HCT116 (cell line): ENCODE measurements around the gene MYPN. TPM values are rescaled to one million over a fixed set of nuclear protein-coding genes. Genes with fewer than 3 reads are reported as not detected.
"Not testable (repeated sequence)": the region's sequence is repeated elsewhere in the genome, so short reads cannot be mapped to it uniquely, and the experiment has no call there.

Experiments used
- ATAC-seq: fragments of 200-7000 bp; cut with Tn5 transposase; 2 replicates; pipeline ENCODE4 v1.9.1; 2020; ENCODE audit warnings: mild to moderate bottlenecking, moderate library complexity
- BruUV-seq: library from RNA; stranded (reverse); fragments of 400-500 nt; replicated peaks from 2 replicates; lab custom pipeline; 2021; lab: Mats Ljungman, UMichigan
- CTCF ChIA-PET: fragments of 300-600 bp; sonication (Branson Sonifier 250); formaldehyde crosslinking; loops from one replicate; lab custom pipeline; 2021; ENCODE audit warnings: antibody characterized with exemption; lab: Charles Lee
- POLR2A ChIA-PET: fragments of 300-600, 350-600 bp; sonication (Branson Sonifier 250); formaldehyde crosslinking; loops from one replicate; lab custom pipeline; 2021; ENCODE audit warnings: antibody characterized with exemption; lab: Charles Lee
- RAD21 ChIA-PET, 2 experiments: fragments of 300-600 bp; sonication (Branson Sonifier 250); formaldehyde crosslinking; loops; one replicate each; lab custom pipeline; 2023; ENCODE audit warnings: low total read pairs in 2 of 2; ENCODE audit not compliant: uncharacterized antibody in 2 of 2, unreplicated experiment in 2 of 2, low non-redundant PET in 1 of 2; lab: Charles Lee
- DNase-seq: peaks from one replicate; pipeline ENCODE4 v3.0.0-alpha.2; 2010; ENCODE audit warnings: low read depth, low spot score
- H2AFZ ChIP-seq: fragments of 200-600 bp; shearing (Covaris generic), sonication (generic); 2 replicates; pipeline ENCODE4 v1.6.1; 2017; ENCODE audit warnings: low read depth, mixed run types, mixed read lengths, antibody characterized with exemption, low read length; ENCODE audit not compliant: poor library complexity, severe bottlenecking
- H3K27ac ChIP-seq: 2 replicates; pipeline ENCODE4 v1.5.1; 2012; ENCODE audit warnings: low read depth, low read length
- H3K27me3 ChIP-seq: fragments of 200-600 bp; sonication (generic); 2 replicates; pipeline ENCODE4 v1.6.1; 2016; ENCODE audit warnings: mixed run types, low read length, mixed read lengths; ENCODE audit not compliant: insufficient read depth
- H3K36me3 ChIP-seq, 2 experiments: fragments of 200-500 bp in 1 of 2; fragments of 200-600 bp in 1 of 2; sonication (Bioruptor generic) in 1 of 2; sonication (generic) in 1 of 2; 2 replicates each; pipeline versions ENCODE4 v1.5.1 to v1.6.1; 2014 to 2016; ENCODE audit warnings: low read length in 2 of 2, inconsistent platforms in 1 of 2, mixed read lengths in 1 of 2, mixed run types in 1 of 2; ENCODE audit not compliant: insufficient read depth in 2 of 2, control insufficient read depth in 1 of 2
- H3K4me1 ChIP-seq, 2 experiments: fragments of 200-600 bp in 1 of 2; sonication (generic) in 1 of 2; 2 replicates each; pipeline versions ENCODE4 v1.5.1 to v1.6.1; 2012 to 2017; ENCODE audit warnings: low read length in 2 of 2, inconsistent platforms in 1 of 2, mild to moderate bottlenecking in 1 of 2, mixed read lengths in 1 of 2, mixed run types in 1 of 2, moderate library complexity in 1 of 2; ENCODE audit not compliant: insufficient read depth in 2 of 2, control insufficient read depth in 1 of 2
- H3K4me2 ChIP-seq: fragments of 200-600 bp; sonication (generic); 2 replicates; pipeline ENCODE4 v1.6.1; 2017; ENCODE audit warnings: mixed run types, low read length, mixed read lengths
- H3K4me3 ChIP-seq, 2 experiments: fragments of 200-600 bp in 1 of 2; sonication (generic) in 1 of 2; replicated peaks in 1 of 2; 2 replicates each; pipeline ENCODE4 v1.5.1; 2011 to 2016; ENCODE audit warnings: low read length in 2 of 2, control low read depth in 1 of 2, low read depth in 1 of 2, mild to moderate bottlenecking in 1 of 2, mixed read lengths in 1 of 2, mixed run types in 1 of 2
- H3K79me2 ChIP-seq: fragments of 200-600 bp; sonication (generic); 2 replicates; pipeline ENCODE4 v1.6.1; 2017; ENCODE audit warnings: mild to moderate bottlenecking, mixed run types, low read length, moderate library complexity, mixed read lengths; ENCODE audit not compliant: insufficient read depth
- H3K9ac ChIP-seq: fragments of 200-600 bp; sonication (generic); 2 replicates; pipeline ENCODE4 v1.6.1; 2016; ENCODE audit warnings: low read length, mixed read lengths
- H3K9me2 ChIP-seq: fragments of 200-600 bp; sonication (generic), shearing (Covaris generic); 2 replicates; pipeline ENCODE4 v1.6.1; 2017; ENCODE audit warnings: mixed run types, mild to moderate bottlenecking, moderate library complexity; ENCODE audit not compliant: insufficient read depth
- H3K9me3 ChIP-seq, 2 experiments: fragments of 200-500 bp in 1 of 2; fragments of 200-600 bp in 1 of 2; sonication (Bioruptor generic) in 1 of 2; sonication (generic) in 1 of 2; 2 replicates each; pipeline ENCODE4 v1.6.1; 2014 to 2017; ENCODE audit warnings: low read length in 2 of 2, mixed read lengths in 2 of 2, inconsistent platforms in 1 of 2, low read depth in 1 of 2, mild to moderate bottlenecking in 1 of 2, mixed run types in 1 of 2, moderate library complexity in 1 of 2; ENCODE audit not compliant: control insufficient read depth in 1 of 2, insufficient read depth in 1 of 2
- H4K20me1 ChIP-seq: fragments of 200-600 bp; sonication (generic), shearing (Covaris generic); 2 replicates; pipeline ENCODE4 v1.6.1; 2017; ENCODE audit warnings: mixed run types, mild to moderate bottlenecking, moderate library complexity; ENCODE audit not compliant: insufficient read depth
- CEBPB ChIP-seq: IDR thresholded peaks from 2 replicates; pipeline ENCODE4 v1.6.1; 2012; ENCODE audit warnings: low read depth
- CTCF ChIP-seq, 3 experiments: fragments of 200-600 bp in 1 of 3; sonication (generic) in 1 of 3; IDR thresholded peaks in 2 of 3; conservative IDR thresholded peaks in 1 of 3; 2 replicates each; pipeline ENCODE4 v1.5.1; 2012 to 2017; ENCODE audit warnings: low read depth in 2 of 3, low read length in 2 of 3, antibody characterized with exemption in 1 of 3, borderline replicate concordance in 1 of 3, control low read depth in 1 of 3, mild to moderate bottlenecking in 1 of 3, mixed read lengths in 1 of 3, mixed run types in 1 of 3, moderate library complexity in 1 of 3; ENCODE audit not compliant: insufficient read depth in 1 of 3
- EZH2 ChIP-seq: fragments of 200-600 bp; sonication (generic); IDR thresholded peaks from 2 replicates; pipeline ENCODE4 v1.6.1; 2017; ENCODE audit warnings: antibody characterized with exemption, mixed run types
- EZH2phosphoT487 ChIP-seq: fragments of 200-600 bp; IDR thresholded peaks from 2 replicates; pipeline ENCODE4 v1.6.1; 2018; ENCODE audit warnings: antibody characterized with exemption, borderline replicate concordance
- FOSL1 ChIP-seq: IDR thresholded peaks from 2 replicates; pipeline ENCODE4 v1.6.1; 2012; ENCODE audit warnings: low read depth
- POLR2A ChIP-seq: IDR thresholded peaks from 2 replicates; pipeline ENCODE4 v1.7.0; 2011; ENCODE audit warnings: borderline replicate concordance; ENCODE audit not compliant: insufficient read depth, insufficient read length; ENCODE audit errors: extremely low read depth
- POLR2AphosphoS5 ChIP-seq: IDR thresholded peaks from 2 replicates; pipeline ENCODE4 v1.6.1; 2011; ENCODE audit warnings: mild to moderate bottlenecking, low read depth, low read length, moderate library complexity
- REST ChIP-seq: IDR thresholded peaks from 2 replicates; pipeline ENCODE4 v1.6.1; 2012; ENCODE audit warnings: low read depth
- SP1 ChIP-seq: IDR thresholded peaks from 2 replicates; pipeline ENCODE4 v1.6.1; 2012; ENCODE audit warnings: low read depth
- SRF ChIP-seq: IDR thresholded peaks from 2 replicates; pipeline ENCODE4 v1.6.1; 2012; ENCODE audit warnings: low read depth
- YY1 ChIP-seq: IDR thresholded peaks from 2 replicates; pipeline ENCODE4 v1.6.1; 2011; ENCODE audit warnings: low read length, low read depth, moderate library complexity, mild to moderate bottlenecking; ENCODE audit not compliant: insufficient replicate concordance; ENCODE audit errors: extremely low read depth
- ZFX ChIP-seq: fragments of 450-650 bp; IDR thresholded peaks from 2 replicates; pipeline ENCODE4 v1.6.1; 2017
- ZNF274 ChIP-seq: fragments of 200-500 bp; sonication (Bioruptor generic); IDR thresholded peaks from 2 replicates; pipeline ENCODE4 v1.6.1; 2014; ENCODE audit warnings: mild to moderate bottlenecking, low read depth, low read length, inconsistent platforms
- intact Hi-C: fragments of 100-400 bp; cut with micrococcal nuclease; formaldehyde crosslinking; loops from 2 replicates; pipeline ENCODE4 v1.10.0; 2022
- total RNA-seq: library from RNA; stranded (reverse); gene quantifications from one replicate; pipeline ENCODE4 v1.2.1, GENCODE V29; 2021; ENCODE audit not compliant: unreplicated experiment

The MYPN gene
- total RNA-seq, 1 experiment from 2014 or later, result 0.34 TPM

- POLR2A ChIA-PET, result not testable (repeated sequence)
These were observed 33.2 kb upstream of the MYPN start for GRCh38 chr10:68076081-68076480.

GRCh38 chr10:68077026-68077425 lies 32.3 kb upstream of the MYPN start:
- Histone ChIP-seq H2AFZ (no peak overlapping the region), H3K4me2 (no peak overlapping the region), H3K9ac (no peak overlapping the region), H3K9me3 (no peaks in the 10 kb centered on the region), H3K4me1 (peaks cover 9 to 17% of the 10 kb centered on the region in 2 experiments), H3K9me2 (no peaks in the 10 kb centered on the region), H3K27ac (no peak overlapping the region), H3K79me2 (peaks cover 31% of the 10 kb centered on the region), H4K20me1 (no peaks in the 10 kb centered on the region), H3K27me3 (no peaks in the 10 kb centered on the region), H3K4me3 (no peak overlapping the region), H3K36me3 (no peaks in the 10 kb centered on the region; a peak in 1 of 4 replicates)
- RAD21 ChIA-PET, result no interaction called here
- intact Hi-C loops, result no loop called here
- CTCF ChIA-PET, result interaction anchor here (1.4 kb wide), 1 partner anchor 79 kb away, joined by 3 read pairs; no protein-coding TSS in a partner anchor
- TF ChIP-seq SRF (no peak), REST (no peak), ZFX (no peak), POLR2AphosphoS5 (no peak), POLR2A (no peak), EZH2phosphoT487 (no peak), CEBPB (no peak), ZNF274 (no peak), YY1 (no peak), CTCF (IDR thresholded peaks at IDR 0.05 in 2 of 3, conservative IDR thresholded peaks at IDR 0.05 in 1 of 3; ENCODE audit: borderline replicate concordance in 1 of 3, insufficient read depth in 1 of 3, low read depth in 2 of 3, low read length in 2 of 3) (no peak), EZH2 (no peak), FOSL1 (no peak), SP1 (no peak)
- POLR2A ChIA-PET, result no interaction called here
- ATAC-seq (no peak), DNase-seq (no peak)
- BruUV-seq, result no TSS peak

More at GRCh38 chr10:68076081-68076480, 33.2 kb upstream of the MYPN start:
- H3K9ac ChIP-seq, H3K9me3 ChIP-seq, CTCF ChIA-PET, H4K20me1 ChIP-seq, H3K4me2 ChIP-seq, ATAC-seq, H3K27ac ChIP-seq, RAD21 ChIA-PET, intact Hi-C loops, H3K27me3 ChIP-seq, H3K36me3 ChIP-seq, H2AFZ ChIP-seq, BruUV-seq, H3K9me2 ChIP-seq, H3K4me3 ChIP-seq, DNase-seq: not testable (repeated sequence)
- H3K79me2 ChIP-seq, result peaks cover 40% of the 10 kb centered on the region
- peaks cover 9 to 17% of the 10 kb centered on the region in 2 experiments for H3K4me1 ChIP-seq
